ENCODE data around the gene TAGLN. TPM values are rescaled to one million over a fixed set of nuclear protein-coding genes. Genes with fewer than 3 reads are reported as not detected.

Gene TAGLN
- total and polyA plus RNA-seq, 9 of the 15 experiments (the other 6 are each of a cell fraction or from before 2014, with no cell fraction given), result 0.21 to 4.9 (median 1.1) TPM

- TF ChIP-seq ZNF639 (CRISPR knock-in tag; conservative IDR thresholded peaks at IDR 0.05 in 1 of 2, IDR thresholded peaks at IDR 0.05 in 1 of 2) (no peak), RBM25 (IDR thresholded peaks at IDR 0.05; ENCODE audit: low read depth, low read length, severe bottlenecking) (no peak), CTBP1 (IDR thresholded peaks at IDR 0.05; ENCODE audit: borderline replicate concordance) (no peak), ETS1 (conservative IDR thresholded peaks at IDR 0.05; ENCODE audit: control insufficient read depth, low read depth, low read length) (no peak), HIVEP1 (CRISPR knock-in tag; IDR thresholded peaks at IDR 0.05) (no peak), CEBPG (CRISPR knock-in tag; IDR thresholded peaks at IDR 0.05) (no peak), CEBPG (tag; conservative IDR thresholded peaks at IDR 0.05 in 1 of 2, IDR thresholded peaks at IDR 0.05 in 1 of 2) (no peak), CREB3L1 (IDR thresholded peaks at IDR 0.05; ENCODE audit: borderline replicate concordance, low read depth) (no peak), ZNF347 (CRISPR knock-in tag; IDR thresholded peaks at IDR 0.05; ENCODE audit: low read depth) (no peak)
Measured at GRCh38 chr11:117251506-117251905, 52.3 kb downstream of the TAGLN start (continued).

Measured in K562 (cell line).